HepG2 (cell line): ENCODE measurements around the gene PAN2. TPM values are rescaled to one million over a fixed set of nuclear protein-coding genes. Genes with fewer than 3 reads are reported as not detected.

Experiments
- CBX1 ChIP-seq: IDR thresholded peaks from one replicate; pipeline ENCODE4 v1.6.1; 2016; ENCODE audit warnings: antibody characterized with exemption, low read depth
- GLI4 ChIP-seq: sonication (generic); formaldehyde crosslinking; IDR thresholded peaks from 2 replicates; pipeline ENCODE4 v1.5.1; 2020; ENCODE audit warnings: missing genetic modification reagents, mild to moderate bottlenecking, moderate library complexity, borderline replicate concordance
- NFE2 ChIP-seq: sonication (generic); formaldehyde crosslinking; IDR thresholded peaks from 2 replicates; pipeline ENCODE4 v1.4.0; 2020; ENCODE audit warnings: missing genetic modification reagents
- NRL ChIP-seq: sonication (generic); formaldehyde crosslinking; IDR thresholded peaks from 2 replicates; pipeline ENCODE4 v1.5.0; 2020; ENCODE audit warnings: missing genetic modification reagents, mild to moderate bottlenecking, moderate library complexity, borderline replicate concordance
- RBAK ChIP-seq: sonication (generic); formaldehyde crosslinking; IDR thresholded peaks from 2 replicates; pipeline ENCODE4 v1.5.1; 2020; ENCODE audit warnings: mild to moderate bottlenecking, missing genetic modification reagents
- SOX13 ChIP-seq, 3 experiments: fragments of 450-650 bp in 1 of 3; sonication (generic) in 1 of 3; formaldehyde crosslinking in 1 of 3; IDR thresholded peaks in 2 of 3; conservative IDR thresholded peaks in 1 of 3; 2 replicates each; pipeline versions ENCODE4 v1.5.0 to v1.6.1; 2016 to 2020; ENCODE audit warnings: antibody characterized with exemption in 1 of 3, mild to moderate bottlenecking in 1 of 3, missing compliant biosample characterization in 1 of 3, missing genetic modification reagents in 1 of 3, moderate library complexity in 1 of 3
- SRSF1 ChIP-seq: fragments of 200-400 bp; formaldehyde crosslinking; optimal IDR thresholded peaks from 2 replicates; pipeline ENCODE3; 2017; ENCODE audit warnings: mild to moderate bottlenecking, low read depth, low read length, moderate library complexity
- TFE3 ChIP-seq: IDR thresholded peaks from 2 replicates; pipeline ENCODE4 v1.6.1; 2016
- ZEB1 ChIP-seq: IDR thresholded peaks from 2 replicates; pipeline ENCODE4 v1.6.1; 2012; ENCODE audit warnings: mild to moderate bottlenecking, low read depth, inconsistent platforms; ENCODE audit not compliant: insufficient replicate concordance
- ZNF160 ChIP-seq: sonication (generic); formaldehyde crosslinking; IDR thresholded peaks from 2 replicates; pipeline ENCODE4 v1.8.0; 2022; ENCODE audit warnings: mild to moderate bottlenecking, inconsistent platforms, missing genetic modification reagents
- ZNF17 ChIP-seq: sonication (generic); formaldehyde crosslinking; IDR thresholded peaks from 2 replicates; pipeline ENCODE4 v1.5.0; 2020; ENCODE audit warnings: mild to moderate bottlenecking, missing genetic modification reagents
- ZNF331 ChIP-seq: sonication (generic); formaldehyde crosslinking; IDR thresholded peaks from 2 replicates; pipeline ENCODE4 v1.4.0; 2020; ENCODE audit warnings: missing genetic modification reagents
- ZNF510 ChIP-seq: sonication (generic); formaldehyde crosslinking; IDR thresholded peaks from 2 replicates; pipeline ENCODE4 v1.4.0; 2020; ENCODE audit warnings: low read depth, mild to moderate bottlenecking, missing genetic modification reagents
- ZNF746 ChIP-seq: sonication (generic); formaldehyde crosslinking; IDR thresholded peaks from 2 replicates; pipeline ENCODE4 v1.8.0; 2022; ENCODE audit warnings: mild to moderate bottlenecking, missing genetic modification reagents
- ZNF75D ChIP-seq: sonication (generic); formaldehyde crosslinking; IDR thresholded peaks from 2 replicates; pipeline ENCODE4 v1.8.1; 2023; ENCODE audit warnings: missing genetic modification reagents, mild to moderate bottlenecking, borderline replicate concordance
- polyA plus RNA-seq, 8 experiments: library from polyadenylated mRNA; depleted of rRNA in 3 of 8; stranded (reverse) in 7 of 8; unstranded in 1 of 8; fragments of >200 nt; fragmentation: Illumina TruSeq in 4 of 8; extraction: Trizol in 4 of 8; gene quantifications; 2 replicates each; pipeline versions ENCODE4 v1.2.1 to v1.2.3, GENCODE V29; 2011 to 2016; ENCODE audit warnings: low read depth in 4 of 8, missing spikeins in 1 of 8, mixed read lengths in 1 of 8; ENCODE audit not compliant: insufficient read depth in 1 of 8
- total RNA-seq, 5 experiments: library from RNA; depleted of rRNA; stranded (reverse); fragments of >200 nt; fragmentation: Illumina TruSeq; extraction: Trizol; gene quantifications; 2 replicates each; pipeline ENCODE4 v1.2.3, GENCODE V29; 2016; ENCODE audit warnings: low read depth in 1 of 5
- TF ChIP-seq, protein P1 (sequence below): sonication (generic); formaldehyde crosslinking; IDR thresholded peaks from 2 replicates; pipeline ENCODE4 v1.4.0; 2020; ENCODE audit warnings: missing genetic modification reagents, borderline replicate concordance

The PAN2 gene
- total and polyA plus RNA-seq, 2 of the 13 experiments (the other 11 are each of a cell fraction or from before 2014, with no cell fraction given), result 27.2 to 61.1 TPM

- TF ChIP-seq ZEB1 (peak; percentile 65), ZNF331 (CRISPR knock-in tag) (peak; percentile 42; the same call in 1 of the 2 replicates), SOX13 (IDR thresholded peaks at IDR 0.05) (0 out of 2 replicates have a peak, but pooled peaks have one; percentile 14), SOX13 (CRISPR knock-in tag; conservative IDR thresholded peaks at IDR 0.05 in 1 of 2, IDR thresholded peaks at IDR 0.05 in 1 of 2) (no peak), SRSF1 (no peak), ZNF160 (CRISPR knock-in tag) (peak; percentile 21; the same call in 1 of the 2 replicates), GLI4 (CRISPR knock-in tag) (0 out of 2 replicates have a peak, but pooled peaks have one; percentile 69), ZNF75D (CRISPR knock-in tag) (0 out of 2 replicates have a peak, but pooled peaks have one; percentile 41), ZNF17 (CRISPR knock-in tag) (0 out of 2 replicates have a peak, but pooled peaks have one; percentile 37), ZNF510 (CRISPR knock-in tag) (no peak), CBX1 (no peak), TFE3 (CRISPR knock-in tag) (0 out of 2 replicates have a peak, but pooled peaks have one; percentile 23), NFE2 (CRISPR knock-in tag) (no peak), RBAK (CRISPR knock-in tag) (no peak), NRL (CRISPR knock-in tag) (0 out of 2 replicates have a peak, but pooled peaks have one; percentile 57), ZNF746 (CRISPR knock-in tag) (peak; percentile 29; the same call in 1 of the 2 replicates)
- TF ChIP-seq, protein P1, sequence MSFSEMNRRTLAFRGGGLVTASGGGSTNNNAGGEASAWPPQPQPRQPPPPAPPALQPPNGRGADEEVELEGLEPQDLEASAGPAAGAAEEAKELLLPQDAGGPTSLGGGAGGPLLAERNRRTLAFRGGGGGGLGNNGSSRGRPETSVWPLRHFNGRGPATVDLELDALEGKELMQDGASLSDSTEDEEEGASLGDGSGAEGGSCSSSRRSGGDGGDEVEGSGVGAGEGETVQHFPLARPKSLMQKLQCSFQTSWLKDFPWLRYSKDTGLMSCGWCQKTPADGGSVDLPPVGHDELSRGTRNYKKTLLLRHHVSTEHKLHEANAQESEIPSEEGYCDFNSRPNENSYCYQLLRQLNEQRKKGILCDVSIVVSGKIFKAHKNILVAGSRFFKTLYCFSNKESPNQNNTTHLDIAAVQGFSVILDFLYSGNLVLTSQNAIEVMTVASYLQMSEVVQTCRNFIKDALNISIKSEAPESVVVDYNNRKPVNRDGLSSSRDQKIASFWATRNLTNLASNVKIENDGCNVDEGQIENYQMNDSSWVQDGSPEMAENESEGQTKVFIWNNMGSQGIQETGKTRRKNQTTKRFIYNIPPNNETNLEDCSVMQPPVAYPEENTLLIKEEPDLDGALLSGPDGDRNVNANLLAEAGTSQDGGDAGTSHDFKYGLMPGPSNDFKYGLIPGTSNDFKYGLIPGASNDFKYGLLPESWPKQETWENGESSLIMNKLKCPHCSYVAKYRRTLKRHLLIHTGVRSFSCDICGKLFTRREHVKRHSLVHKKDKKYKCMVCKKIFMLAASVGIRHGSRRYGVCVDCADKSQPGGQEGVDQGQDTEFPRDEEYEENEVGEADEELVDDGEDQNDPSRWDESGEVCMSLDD (CRISPR knock-in tag), result peak; percentile 36; the same call in 1 of the 2 replicates
These were observed at the start of gene PAN2 (continued) for GRCh38 chr12:56333679-56334489.
